CD14-positive monocyte (primary cell): Measurements from ENCODE around the gene CAMTA1. TPM values are rescaled to one million over a fixed set of nuclear protein-coding genes. Genes with fewer than 3 reads are reported as not detected.

Source experiments
- DNase-seq, 3 donors: peaks; one replicate each; pipeline ENCODE4 v3.0.0-alpha.2; 2011 to 2022
- H2AFZ ChIP-seq: 2 replicates; pipeline ENCODE4 v1.6.0; 2012; ENCODE audit warnings: mild to moderate bottlenecking, low read depth, low read length, inconsistent platforms; ENCODE audit not compliant: insufficient read depth, poor library complexity, severe bottlenecking
- H3K27ac ChIP-seq, 2 donors: 1 replicate in 1 of 2; 2 replicates in 1 of 2; pipeline ENCODE4 v1.5.1; 2012 to 2013; ENCODE audit warnings: low read length in 2 of 2, control low read depth in 1 of 2, inconsistent platforms in 1 of 2, low read depth in 1 of 2, mild to moderate bottlenecking in 1 of 2
- H3K27me3 ChIP-seq, 2 donors: one replicate each; pipeline versions ENCODE4 v1.6.0 to v1.6.1; 2011 to 2013; ENCODE audit warnings: low read length in 2 of 2; ENCODE audit not compliant: control insufficient read depth in 2 of 2, insufficient read depth in 2 of 2
- H3K36me3 ChIP-seq, 2 donors: replicated peaks in 1 of 2; 1 replicate in 1 of 2; 2 replicates in 1 of 2; pipeline versions ENCODE4 v1.5.1 to v1.6.1; 2012 to 2013; ENCODE audit warnings: low read length in 2 of 2, control low read depth in 1 of 2, inconsistent platforms in 1 of 2, mild to moderate bottlenecking in 1 of 2; ENCODE audit not compliant: insufficient read depth in 2 of 2, control insufficient read depth in 1 of 2
- H3K4me1 ChIP-seq, 2 donors: 1 replicate in 1 of 2; 2 replicates in 1 of 2; pipeline versions ENCODE4 v1.5.1 to v1.6.1; 2012 to 2013; ENCODE audit warnings: low read length in 2 of 2, control low read depth in 1 of 2, inconsistent platforms in 1 of 2, mild to moderate bottlenecking in 1 of 2, moderate library complexity in 1 of 2; ENCODE audit not compliant: insufficient read depth in 2 of 2, control insufficient read depth in 1 of 2
- H3K4me2 ChIP-seq: replicated peaks from 2 replicates; pipeline ENCODE3; 2012; ENCODE audit warnings: low read length, moderate library complexity, mild to moderate bottlenecking; ENCODE audit not compliant: poor library complexity, severe bottlenecking; ENCODE audit errors: extremely low read depth
- H3K4me3 ChIP-seq, 3 experiments: fragments of 200-600 bp in 1 of 3; sonication (generic) in 1 of 3; replicated peaks in 1 of 3; 1 replicate in 2 of 3; 2 replicates in 1 of 3; pipeline ENCODE4 v1.5.1; 2011 to 2013; ENCODE audit warnings: low read length in 3 of 3, mild to moderate bottlenecking in 3 of 3, control low read depth in 2 of 3, low read depth in 2 of 3, inconsistent platforms in 1 of 3, moderate library complexity in 1 of 3
- H3K79me2 ChIP-seq: 2 replicates; pipeline ENCODE4 v1.6.0; 2012; ENCODE audit warnings: mild to moderate bottlenecking, control low read depth, inconsistent platforms, low read length, moderate library complexity; ENCODE audit not compliant: insufficient read depth
- H3K9ac ChIP-seq: 2 replicates; pipeline ENCODE4 v1.6.0; 2017; ENCODE audit warnings: low read length, mild to moderate bottlenecking; ENCODE audit not compliant: insufficient read depth, poor library complexity, severe bottlenecking
- H3K9me3 ChIP-seq, 2 donors: replicated peaks in 1 of 2; 1 replicate in 1 of 2; 2 replicates in 1 of 2; pipeline versions ENCODE4 v1.5.1 to v1.6.1; 2012 to 2013; ENCODE audit warnings: low read length in 2 of 2, control low read depth in 1 of 2; ENCODE audit not compliant: control insufficient read depth in 1 of 2, insufficient read depth in 1 of 2
- H4K20me1 ChIP-seq: 2 replicates; pipeline ENCODE4 v1.6.0; 2012; ENCODE audit warnings: mild to moderate bottlenecking, low read length, control low read depth, moderate library complexity; ENCODE audit not compliant: insufficient read depth
- H3K27ac Mint-ChIP-seq, 7 donors: one replicate each; pipeline ENCODE4 v1.8.0; 2020; ENCODE audit warnings: mild to moderate bottlenecking in 7 of 7, mixed read lengths in 7 of 7, moderate library complexity in 6 of 7, inconsistent platforms in 2 of 7
- H3K27me3 Mint-ChIP-seq, 3 donors: one replicate each; pipeline ENCODE4 v1.8.0; 2021 to 2022; ENCODE audit warnings: low read depth in 3 of 3, mild to moderate bottlenecking in 3 of 3, mixed read lengths in 3 of 3, moderate library complexity in 3 of 3, inconsistent platforms in 1 of 3
- H3K36me3 Mint-ChIP-seq, 2 donors: one replicate each; pipeline ENCODE4 v1.8.0; 2020; ENCODE audit warnings: mixed read lengths in 2 of 2, inconsistent platforms in 1 of 2, mild to moderate bottlenecking in 1 of 2
- H3K4me1 Mint-ChIP-seq: one replicate; pipeline ENCODE4 v1.8.0; 2020; ENCODE audit warnings: mild to moderate bottlenecking, mixed read lengths
- H3K4me3 Mint-ChIP-seq, 2 donors: one replicate each; pipeline ENCODE4 v1.8.0; 2020; ENCODE audit warnings: mild to moderate bottlenecking in 2 of 2, mixed read lengths in 2 of 2, moderate library complexity in 1 of 2
- H3K9me3 Mint-ChIP-seq, 7 donors: one replicate each; pipeline ENCODE4 v1.8.0; 2020 to 2022; ENCODE audit warnings: mixed read lengths in 7 of 7, mild to moderate bottlenecking in 6 of 7, moderate library complexity in 6 of 7, inconsistent platforms in 2 of 7
- CTCF ChIP-seq: fragments of 200-600 bp; IDR thresholded peaks from one replicate; pipeline ENCODE4 v1.8.0; 2022; ENCODE audit warnings: antibody characterized with exemption, mild to moderate bottlenecking
- WGBS: methylation state at CpG from one replicate; pipeline ENCODE4 v1.1.5; 2013; ENCODE audit warnings: missing lambda C conversion rate; ENCODE audit not compliant: insufficient coverage; 5-methylcytosine and 5-hydroxymethylcytosine counted together
- intact Hi-C, 2 donors: fragments of 100-400 bp; cut with micrococcal nuclease; formaldehyde crosslinking; loops; one replicate each; pipeline versions ENCODE4 v1.15.0 to v1.15.1; 2023
- polyA plus RNA-seq, 3 donors: library from polyadenylated mRNA; depleted of rRNA in 1 of 3; unstranded in 2 of 3; stranded (reverse) in 1 of 3; fragments of 300-500 nt in 2 of 3; fragments of >200 nt in 1 of 3; fragmentation: Illumina TruSeq in 2 of 3; gene quantifications; 1 replicate in 2 of 3; 2 replicates in 1 of 3; pipeline ENCODE4 v1.2.3, GENCODE V29; 2012 to 2021

CAMTA1 gene
- polyA plus RNA-seq, 3 donors = 52.0 to 89.6 (median 78.3) TPM

GRCh38 chr1:7719468-7720094 is 934.3 kb downstream of the CAMTA1 start:
- Histone ChIP-seq H3K4me2 (no peak overlapping the region), H3K79me2 (no peaks in the 10 kb centered on the region), H3K4me3 (no peak overlapping the region), H3K27ac (no peak overlapping the region), H4K20me1 (no peaks in the 10 kb centered on the region), H2AFZ (no peak overlapping the region), H3K27me3 (no peaks in the 10 kb centered on the region), H3K9ac (no peak overlapping the region), H3K9me3 (no peaks in the 10 kb centered on the region), H3K4me1 (no peaks in the 10 kb centered on the region), H3K36me3 (no peaks in the 10 kb centered on the region)
- Mint-ChIP-seq H3K27me3 (peaks cover 0 to 4% (median 2%) of the 10 kb centered on the region in 3 donors), H3K36me3 (no peaks in the 10 kb centered on the region), H3K27ac (no peak overlapping the region), H3K4me3 (no peak overlapping the region), H3K9me3 (no peaks in the 10 kb centered on the region), H3K4me1 (no peaks in the 10 kb centered on the region)
- intact Hi-C loops = no loop called here
- 100% methylated on average over 1 of the region's 8 CpGs for WGBS
- no peak for TF ChIP-seq CTCF
- no peak for DNase-seq

- peaks cover 12% of the 10 kb centered on the region for H3K4me1 Mint-ChIP-seq
- Histone ChIP-seq H3K4me1 (peaks cover 7 to 8% of the 10 kb centered on the region in 2 donors), H4K20me1 (no peaks in the 10 kb centered on the region), H3K36me3 (no peaks in the 10 kb centered on the region), H3K4me2 (no peak overlapping the region), H3K9ac (no peak overlapping the region), H3K4me3 (no peak overlapping the region), H2AFZ (no peak overlapping the region), H3K27ac (no peak overlapping the region), H3K9me3 (no peaks in the 10 kb centered on the region), H3K79me2 (no peaks in the 10 kb centered on the region), H3K27me3 (no peaks in the 10 kb centered on the region)
- WGBS = no CpG with 5 or more reads among the region's 5 CpGs
- H3K4me3 Mint-ChIP-seq = no peak overlapping the region
- no peak for DNase-seq
- H3K36me3 Mint-ChIP-seq = no peaks in the 10 kb centered on the region
- intact Hi-C loops = no loop called here
- H3K9me3 Mint-ChIP-seq = no peaks in the 10 kb centered on the region
- H3K27ac Mint-ChIP-seq = no peak overlapping the region
- no peak for TF ChIP-seq CTCF
- H3K27me3 Mint-ChIP-seq = peaks cover 0 to 2% (median 0%) of the 10 kb centered on the region in 3 donors
Observed at GRCh38 chr1:7721940-7722669, 936.9 kb downstream of the CAMTA1 start.
